GM13977 (cell line): ENCODE measurements around the gene RHOB.
"Not testable (repeated sequence)": the region's sequence is repeated elsewhere in the genome, so short reads cannot be mapped to it uniquely, and the experiment has no call there.

Experiments used
- DNase-seq: peaks from one replicate; pipeline ENCODE4 v3.0.0; 2012; ENCODE audit warnings: low spot score
- in situ Hi-C: fragments of 300-500 bp; cut with MboI; formaldehyde crosslinking; loops from one replicate; pipeline ENCODE4 v1.12.0; 2022; ENCODE audit warnings: low sequenced_read_pairs, low pct_unique_long_range_greater_than_20kb, mixed read lengths, inconsistent platforms; ENCODE audit not compliant: unreplicated experiment
- TF ChIP-seq, protein P1 (sequence below): IDR thresholded peaks from 2 replicates; pipeline ENCODE4 v1.5.1; 2012; ENCODE audit warnings: mild to moderate bottlenecking, control low read depth; ENCODE audit not compliant: insufficient read depth; ENCODE audit errors: extremely low read depth, missing control alignments

The RHOB gene

GRCh38 chr2:20491739-20492531 lies 45.1 kb downstream of the RHOB start:
- TF ChIP-seq, protein P1, sequence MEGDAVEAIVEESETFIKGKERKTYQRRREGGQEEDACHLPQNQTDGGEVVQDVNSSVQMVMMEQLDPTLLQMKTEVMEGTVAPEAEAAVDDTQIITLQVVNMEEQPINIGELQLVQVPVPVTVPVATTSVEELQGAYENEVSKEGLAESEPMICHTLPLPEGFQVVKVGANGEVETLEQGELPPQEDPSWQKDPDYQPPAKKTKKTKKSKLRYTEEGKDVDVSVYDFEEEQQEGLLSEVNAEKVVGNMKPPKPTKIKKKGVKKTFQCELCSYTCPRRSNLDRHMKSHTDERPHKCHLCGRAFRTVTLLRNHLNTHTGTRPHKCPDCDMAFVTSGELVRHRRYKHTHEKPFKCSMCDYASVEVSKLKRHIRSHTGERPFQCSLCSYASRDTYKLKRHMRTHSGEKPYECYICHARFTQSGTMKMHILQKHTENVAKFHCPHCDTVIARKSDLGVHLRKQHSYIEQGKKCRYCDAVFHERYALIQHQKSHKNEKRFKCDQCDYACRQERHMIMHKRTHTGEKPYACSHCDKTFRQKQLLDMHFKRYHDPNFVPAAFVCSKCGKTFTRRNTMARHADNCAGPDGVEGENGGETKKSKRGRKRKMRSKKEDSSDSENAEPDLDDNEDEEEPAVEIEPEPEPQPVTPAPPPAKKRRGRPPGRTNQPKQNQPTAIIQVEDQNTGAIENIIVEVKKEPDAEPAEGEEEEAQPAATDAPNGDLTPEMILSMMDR = no peak
- DNase-seq = no peak
- in situ Hi-C loops = no loop called here

- in situ Hi-C loops, DNase-seq: not testable (repeated sequence)
Observed at GRCh38 chr2:20493095-20493494, 46.2 kb downstream of the RHOB start.

GRCh38 chr2:20494241-20494640 lies 47.4 kb downstream of the RHOB start:
- DNase-seq = no peak
- in situ Hi-C loops = no loop called here

DNA sequence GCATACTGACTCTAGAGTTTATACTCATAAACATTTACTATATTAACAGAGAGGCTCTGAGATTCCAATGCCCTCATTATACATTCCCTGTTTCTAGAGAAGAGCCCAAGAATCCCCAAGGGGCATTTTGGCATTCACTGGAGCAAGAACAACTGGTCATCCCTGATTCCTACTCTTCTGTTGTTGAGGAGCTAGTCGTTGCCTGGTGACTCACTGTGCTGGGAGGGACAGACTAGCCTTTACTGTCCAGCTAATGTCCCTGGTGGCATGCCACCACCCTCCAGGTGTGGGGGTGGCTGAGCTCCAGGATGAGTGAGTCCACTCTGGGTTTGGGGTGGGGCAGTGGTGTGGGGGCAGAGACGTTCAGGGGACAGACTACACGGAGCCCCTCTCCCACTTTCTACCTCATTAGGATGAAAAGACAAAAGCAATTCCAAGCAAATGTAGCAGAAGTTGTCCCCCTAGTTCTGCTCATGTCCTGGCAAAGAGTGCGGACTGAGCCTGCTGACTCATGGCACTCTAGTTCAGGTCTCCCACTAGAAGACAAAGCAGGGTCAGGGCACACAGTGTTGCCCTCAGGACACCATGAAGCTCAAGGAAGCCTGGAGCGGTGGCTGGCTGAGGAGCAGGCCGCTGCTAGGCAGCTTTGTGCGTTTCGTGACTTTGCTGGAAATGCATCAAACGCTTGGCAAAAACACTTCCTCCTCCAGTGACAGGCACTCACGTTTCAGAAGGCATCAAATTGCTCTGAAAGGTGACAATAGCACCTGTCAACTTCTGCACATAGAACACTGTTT lies 49.4 kb downstream of the RHOB start:
- no peak for DNase-seq
- in situ Hi-C loops = no loop called here
- TF ChIP-seq, protein P1 = no peak

More at GRCh38 chr2:20494241-20494640, 47.4 kb downstream of the RHOB start:
- TF ChIP-seq, protein P1 = no peak

DNA sequence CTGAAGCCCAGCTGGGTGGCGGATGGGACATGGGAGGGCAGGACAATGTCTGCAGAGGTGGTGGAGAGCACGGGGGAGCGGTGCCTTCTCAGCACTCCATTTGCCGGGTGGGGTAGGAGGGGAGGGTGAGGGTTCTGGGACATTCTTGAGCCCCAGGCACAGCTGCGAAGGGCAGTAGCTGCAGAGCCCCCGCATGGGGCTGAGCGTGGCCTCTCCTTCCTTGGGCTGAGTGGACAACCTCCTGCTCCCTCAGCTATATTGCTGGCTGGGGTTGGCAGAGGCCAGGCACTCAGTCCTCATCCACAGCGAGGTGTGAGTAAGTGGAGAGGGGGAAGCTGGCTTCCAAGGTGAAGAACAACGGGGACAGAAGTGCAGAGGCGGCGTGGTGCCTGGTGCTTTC lies 50.1 kb downstream of the RHOB start:
- no peak for DNase-seq
- in situ Hi-C loops = no loop called here
- TF ChIP-seq, protein P1 = no peak
